ENCODE results near the gene IL32. TPM values are rescaled to one million over a fixed set of nuclear protein-coding genes. Genes with fewer than 3 reads are reported as not detected.
"Not testable (repeated sequence)": the region's sequence is repeated elsewhere in the genome, so short reads cannot be mapped to it uniquely, and the experiment has no call there.

The IL32 gene
- polyA plus RNA-seq, 3 donors, result 0.53 to 8.0 (median 5.6) TPM

GRCh38 chr16:3076577-3076976 lies 11.1 kb downstream of the IL32 start:
- peaks cover 0 to 5% (median 1%) of the 10 kb centered on the region in 3 donors for H3K27me3 Mint-ChIP-seq (ENCODE audit: low read depth in 3 of 3)
- H3K4me2 ChIP-seq (replicated peaks; ENCODE audit: extremely low read depth, low read length, poor library complexity, severe bottlenecking), result no peak overlapping the region
- peaks cover 0 to 3% (median 0%) of the 10 kb centered on the region in 7 donors for H3K9me3 Mint-ChIP-seq
- H3K4me1 Mint-ChIP-seq, result peaks cover 37% of the 10 kb centered on the region
- no peak overlapping the region for H2AFZ ChIP-seq (ENCODE audit: insufficient read depth, low read depth, low read length, poor library complexity, severe bottlenecking)
- no peaks in the 10 kb centered on the region for H3K79me2 ChIP-seq (ENCODE audit: insufficient read depth, low read length)
- H4K20me1 ChIP-seq (ENCODE audit: insufficient read depth, low read length), result no peaks in the 10 kb centered on the region
- TF ChIP-seq CTCF (IDR thresholded peaks at IDR 0.05), result no peak
- no peak overlapping the region for H3K27ac ChIP-seq (ENCODE audit: low read depth in 1 of 2, low read length in 2 of 2)
- H3K4me3 Mint-ChIP-seq, result no peak overlapping the region
- peaks cover 34 to 39% of the 10 kb centered on the region in 2 donors for H3K36me3 Mint-ChIP-seq
- no peak for DNase-seq
- H3K9me3 ChIP-seq (replicated peaks in 1 of 2; ENCODE audit: control insufficient read depth in 1 of 2, insufficient read depth in 1 of 2, low read length in 2 of 2), result no peaks in the 10 kb centered on the region
- H3K36me3 ChIP-seq (replicated peaks in 1 of 2; ENCODE audit: control insufficient read depth in 1 of 2, insufficient read depth in 2 of 2, low read length in 2 of 2), result peaks cover 28 to 38% of the 10 kb centered on the region in 2 donors
- WGBS (ENCODE audit: insufficient coverage), result 92% methylated on average over 3 of the region's 6 CpGs
- H3K27ac Mint-ChIP-seq, result peak overlapping the region in 2 of 7 donors; percentile 21 to 61
- H3K9ac ChIP-seq (ENCODE audit: insufficient read depth, low read length, poor library complexity, severe bottlenecking), result no peak overlapping the region
- intact Hi-C loops (cut with micrococcal nuclease), result no loop called here
- H3K4me3 ChIP-seq (replicated peaks in 1 of 3; ENCODE audit: low read depth in 2 of 3, low read length in 3 of 3), result no peak overlapping the region
- no peaks in the 10 kb centered on the region for H3K27me3 ChIP-seq (ENCODE audit: control insufficient read depth in 2 of 2, insufficient read depth in 2 of 2, low read length in 2 of 2)
- peaks cover 35 to 41% of the 10 kb centered on the region in 2 donors for H3K4me1 ChIP-seq (ENCODE audit: control insufficient read depth in 1 of 2, insufficient read depth in 2 of 2, low read length in 2 of 2)

- no peak overlapping the region for H3K27ac Mint-ChIP-seq
These were observed 14.6 kb downstream of the IL32 start for GRCh38 chr16:3080024-3080423.

GRCh38 chr16:3081957-3082356 lies 16.5 kb downstream of the IL32 start:
- Histone ChIP-seq H3K79me2 (ENCODE audit: insufficient read depth, low read length) (peaks cover 13% of the 10 kb centered on the region), H3K4me1 (ENCODE audit: control insufficient read depth in 1 of 2, insufficient read depth in 2 of 2, low read length in 2 of 2) (peaks cover 18 to 20% of the 10 kb centered on the region in 2 donors), H3K36me3 (replicated peaks in 1 of 2; ENCODE audit: control insufficient read depth in 1 of 2, insufficient read depth in 2 of 2, low read length in 2 of 2) (peaks cover 24 to 38% of the 10 kb centered on the region in 2 donors)
- H3K27ac Mint-ChIP-seq; intact Hi-C loops (cut with micrococcal nuclease); H3K9me3 ChIP-seq (replicated peaks in 1 of 2; ENCODE audit: control insufficient read depth in 1 of 2, insufficient read depth in 1 of 2, low read length in 2 of 2); H4K20me1 ChIP-seq (ENCODE audit: insufficient read depth, low read length); H3K9me3 Mint-ChIP-seq; DNase-seq; H3K9ac ChIP-seq (ENCODE audit: insufficient read depth, low read length, poor library complexity, severe bottlenecking); H3K27me3 ChIP-seq (ENCODE audit: control insufficient read depth in 2 of 2, insufficient read depth in 2 of 2, low read length in 2 of 2); H3K27ac ChIP-seq (ENCODE audit: low read depth in 1 of 2, low read length in 2 of 2); H3K4me3 Mint-ChIP-seq; H3K4me2 ChIP-seq (replicated peaks; ENCODE audit: extremely low read depth, low read length, poor library complexity, severe bottlenecking); H2AFZ ChIP-seq (ENCODE audit: insufficient read depth, low read depth, low read length, poor library complexity, severe bottlenecking); H3K4me3 ChIP-seq (replicated peaks in 1 of 3; ENCODE audit: low read depth in 2 of 3, low read length in 3 of 3); H3K27me3 Mint-ChIP-seq (ENCODE audit: low read depth in 3 of 3): not testable (repeated sequence)
- peaks cover 29% of the 10 kb centered on the region for H3K4me1 Mint-ChIP-seq
- WGBS (ENCODE audit: insufficient coverage), result 99% methylated on average over 12 of the region's 13 CpGs
- H3K36me3 Mint-ChIP-seq, result peaks cover 28 to 58% of the 10 kb centered on the region in 2 donors

More at GRCh38 chr16:3080024-3080423, 14.6 kb downstream of the IL32 start:
- no peak overlapping the region for H3K4me3 ChIP-seq (replicated peaks in 1 of 3; ENCODE audit: low read depth in 2 of 3, low read length in 3 of 3)
- H3K9me3 Mint-ChIP-seq, result peaks cover 0 to 3% (median 0%) of the 10 kb centered on the region in 7 donors
- no peak overlapping the region for H3K9ac ChIP-seq (ENCODE audit: insufficient read depth, low read length, poor library complexity, severe bottlenecking)
- no peak overlapping the region for H3K27ac ChIP-seq (ENCODE audit: low read depth in 1 of 2, low read length in 2 of 2)
- peaks cover 28 to 38% of the 10 kb centered on the region in 2 donors for H3K36me3 ChIP-seq (replicated peaks in 1 of 2; ENCODE audit: control insufficient read depth in 1 of 2, insufficient read depth in 2 of 2, low read length in 2 of 2)
- H2AFZ ChIP-seq (ENCODE audit: insufficient read depth, low read depth, low read length, poor library complexity, severe bottlenecking), result no peak overlapping the region
- peaks cover 5% of the 10 kb centered on the region for H3K79me2 ChIP-seq (ENCODE audit: insufficient read depth, low read length)
- H3K36me3 Mint-ChIP-seq, result peaks cover 34 to 62% of the 10 kb centered on the region in 2 donors
- 97% methylated on average over 16 of the region's 17 CpGs for WGBS (ENCODE audit: insufficient coverage)
- intact Hi-C loops (cut with micrococcal nuclease), result no loop called here
- TF ChIP-seq CTCF (IDR thresholded peaks at IDR 0.05), result no peak
- peaks cover 0 to 1% (median 0%) of the 10 kb centered on the region in 3 donors for H3K27me3 Mint-ChIP-seq (ENCODE audit: low read depth in 3 of 3)
- no peaks in the 10 kb centered on the region for H3K27me3 ChIP-seq (ENCODE audit: control insufficient read depth in 2 of 2, insufficient read depth in 2 of 2, low read length in 2 of 2)
- no peak overlapping the region for H3K4me3 Mint-ChIP-seq
- no peaks in the 10 kb centered on the region for H4K20me1 ChIP-seq (ENCODE audit: insufficient read depth, low read length)
- no peak for DNase-seq
- peaks cover 7 to 10% of the 10 kb centered on the region in 2 donors for H3K4me1 ChIP-seq (ENCODE audit: control insufficient read depth in 1 of 2, insufficient read depth in 2 of 2, low read length in 2 of 2)
- peaks cover 17% of the 10 kb centered on the region for H3K4me1 Mint-ChIP-seq
- no peak overlapping the region for H3K4me2 ChIP-seq (replicated peaks; ENCODE audit: extremely low read depth, low read length, poor library complexity, severe bottlenecking)
- no peaks in the 10 kb centered on the region for H3K9me3 ChIP-seq (replicated peaks in 1 of 2; ENCODE audit: control insufficient read depth in 1 of 2, insufficient read depth in 1 of 2, low read length in 2 of 2)
